Tibial nerve (tissue), 4 donors: ENCODE results near the gene MACF1. TPM values are rescaled to one million over a fixed set of nuclear protein-coding genes. Genes with fewer than 3 reads are reported as not detected.

ENCODE experiments used
- DNase-seq, 2 donors: peaks; one replicate each; pipeline ENCODE4 v3.0.0-alpha.2; 2019; ENCODE audit warnings: low spot score in 2 of 2
- H3K27ac ChIP-seq, 4 donors: fragments of 200-600 bp; sonication (generic) in 3 of 4; one replicate each; pipeline ENCODE4 v1.5.1; 2017 to 2019; ENCODE audit warnings: mild to moderate bottlenecking in 1 of 4
- H3K27me3 ChIP-seq, 2 donors: fragments of 200-600 bp; sonication (generic) in 1 of 2; one replicate each; pipeline versions ENCODE4 v1.5.1 to v1.6.0; 2017 to 2019
- H3K36me3 ChIP-seq, 3 donors: fragments of 200-600 bp; sonication (generic); one replicate each; pipeline ENCODE4 v1.5.1; 2018 to 2019
- H3K4me1 ChIP-seq, 4 donors: fragments of 200-600 bp; sonication (generic) in 3 of 4; one replicate each; pipeline ENCODE4 v1.5.1; 2017 to 2019
- H3K4me3 ChIP-seq, 4 donors: fragments of 200-600 bp; sonication (generic) in 3 of 4; one replicate each; pipeline ENCODE4 v1.5.1; 2017 to 2019; ENCODE audit warnings: mild to moderate bottlenecking in 1 of 4, moderate library complexity in 1 of 4
- H3K9me3 ChIP-seq, 4 donors: fragments of 200-600 bp; sonication (generic) in 3 of 4; one replicate each; pipeline ENCODE4 v1.5.1; 2017 to 2019
- EP300 ChIP-seq, 2 donors: sonication (generic); formaldehyde crosslinking; IDR thresholded peaks; one replicate each; pipeline ENCODE4 v1.6.1; 2017; ENCODE audit warnings: antibody characterized with exemption in 2 of 2, mild to moderate bottlenecking in 1 of 2
- POLR2A ChIP-seq, 2 donors: fragments of 450-650 bp; IDR thresholded peaks; one replicate each; pipeline ENCODE4 v1.6.1; 2017; ENCODE audit warnings: antibody characterized with exemption in 2 of 2, mild to moderate bottlenecking in 2 of 2, moderate library complexity in 2 of 2
- WGBS, 2 donors: methylation state at CpG; one replicate each; pipeline ENCODE4 v1.1.5; 2018; 5-methylcytosine and 5-hydroxymethylcytosine counted together
- total RNA-seq, 4 donors: library from RNA; depleted of rRNA; stranded (reverse); fragments of >200 nt; gene quantifications; one replicate each; pipeline ENCODE4 v1.1.0, GENCODE V29; 2016
- TF ChIP-seq, protein P1 (sequence below), 5 experiments: fragments of 200-600 bp in 3 of 5; fragments of 450-650 bp in 2 of 5; sonication (generic) in 3 of 5; IDR thresholded peaks; one replicate each; pipeline ENCODE4 v1.5.1; 2016 to 2019; ENCODE audit warnings: antibody characterized with exemption in 5 of 5, mild to moderate bottlenecking in 3 of 5, moderate library complexity in 2 of 5

The MACF1 gene
- total RNA-seq, 4 donors from 2014 or later, result 214 to 296 (median 244) TPM

DNA sequence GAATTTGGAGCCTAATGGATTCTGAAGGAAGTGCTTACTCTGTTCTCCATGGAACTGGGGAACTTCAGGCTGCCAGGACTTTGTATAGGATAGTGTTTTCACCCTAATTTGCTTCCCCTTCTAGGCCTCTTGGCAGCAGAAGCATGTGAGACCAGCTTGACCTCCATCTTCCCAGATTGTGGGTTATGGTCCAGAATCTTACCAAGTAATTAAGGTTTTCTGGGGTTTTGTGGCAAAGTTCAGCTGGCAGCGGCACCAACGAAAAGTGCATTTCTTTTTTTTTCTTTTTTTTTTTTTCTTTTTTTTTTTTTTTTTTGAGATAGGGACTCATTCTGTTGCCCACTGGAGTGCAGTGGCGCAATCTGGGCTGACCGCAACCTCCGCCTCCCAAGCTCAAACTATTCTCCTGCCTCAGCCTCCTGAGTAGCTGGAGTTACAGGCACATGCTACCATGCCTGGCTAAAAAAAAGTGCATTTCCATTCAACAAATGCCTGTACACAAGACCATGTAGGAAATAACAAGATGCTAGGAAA is 283.6 kb downstream of the MACF1 start:
- TF ChIP-seq, protein P1, sequence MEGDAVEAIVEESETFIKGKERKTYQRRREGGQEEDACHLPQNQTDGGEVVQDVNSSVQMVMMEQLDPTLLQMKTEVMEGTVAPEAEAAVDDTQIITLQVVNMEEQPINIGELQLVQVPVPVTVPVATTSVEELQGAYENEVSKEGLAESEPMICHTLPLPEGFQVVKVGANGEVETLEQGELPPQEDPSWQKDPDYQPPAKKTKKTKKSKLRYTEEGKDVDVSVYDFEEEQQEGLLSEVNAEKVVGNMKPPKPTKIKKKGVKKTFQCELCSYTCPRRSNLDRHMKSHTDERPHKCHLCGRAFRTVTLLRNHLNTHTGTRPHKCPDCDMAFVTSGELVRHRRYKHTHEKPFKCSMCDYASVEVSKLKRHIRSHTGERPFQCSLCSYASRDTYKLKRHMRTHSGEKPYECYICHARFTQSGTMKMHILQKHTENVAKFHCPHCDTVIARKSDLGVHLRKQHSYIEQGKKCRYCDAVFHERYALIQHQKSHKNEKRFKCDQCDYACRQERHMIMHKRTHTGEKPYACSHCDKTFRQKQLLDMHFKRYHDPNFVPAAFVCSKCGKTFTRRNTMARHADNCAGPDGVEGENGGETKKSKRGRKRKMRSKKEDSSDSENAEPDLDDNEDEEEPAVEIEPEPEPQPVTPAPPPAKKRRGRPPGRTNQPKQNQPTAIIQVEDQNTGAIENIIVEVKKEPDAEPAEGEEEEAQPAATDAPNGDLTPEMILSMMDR (IDR thresholded peaks at IDR 0.05), result no peak
- TF ChIP-seq POLR2A (IDR thresholded peaks at IDR 0.05) (no peak), EP300 (IDR thresholded peaks at IDR 0.05) (no peak)

GRCh38 chr1:39488793-39489566 is 284.5 kb downstream of the MACF1 start:
- no peak for DNase-seq
- Histone ChIP-seq H3K9me3 (no peaks in the 10 kb centered on the region), H3K27me3 (peaks cover 0 to 24% of the 10 kb centered on the region in 2 donors), H3K4me3 (no peak overlapping the region), H3K4me1 (peaks cover 0 to 22% (median 3%) of the 10 kb centered on the region in 4 donors), H3K27ac (no peak overlapping the region), H3K36me3 (peaks cover 0 to 42% (median 0%) of the 10 kb centered on the region in 3 donors)
- TF ChIP-seq EP300 (IDR thresholded peaks at IDR 0.05) (no peak), POLR2A (IDR thresholded peaks at IDR 0.05) (no peak)
- TF ChIP-seq, protein P1 (IDR thresholded peaks at IDR 0.05), result no peak
- 44 to 57% methylated on average over 7 of the region's 7 CpGs for WGBS, 2 donors

More for the DNA sequence above, 283.6 kb downstream of the MACF1 start:
- Histone ChIP-seq H3K4me1 (peaks cover 0 to 22% (median 3%) of the 10 kb centered on the region in 4 donors), H3K36me3 (peaks cover 0 to 51% (median 0%) of the 10 kb centered on the region in 3 donors), H3K4me3 (no peak overlapping the region), H3K27ac (no peak overlapping the region), H3K27me3 (peaks cover 0 to 17% of the 10 kb centered on the region in 2 donors), H3K9me3 (no peaks in the 10 kb centered on the region)
- 95 to 99% methylated on average over 5 of the region's 5 CpGs for WGBS, 2 donors
- DNase-seq, result no peak

- no peak overlapping the region for H3K4me3 ChIP-seq
- H3K36me3 ChIP-seq, result peaks cover 0 to 39% (median 0%) of the 10 kb centered on the region in 3 donors
- H3K27ac ChIP-seq, result no peak overlapping the region
- H3K4me1 ChIP-seq, result peaks cover 0 to 22% (median 3%) of the 10 kb centered on the region in 4 donors
- no peak for DNase-seq
- H3K9me3 ChIP-seq, result no peaks in the 10 kb centered on the region
- 59 to 66% methylated on average over 13 of the region's 13 CpGs for WGBS, 2 donors
- TF ChIP-seq EP300 (IDR thresholded peaks at IDR 0.05), result no peak
- TF ChIP-seq, protein P1 (IDR thresholded peaks at IDR 0.05), result no peak
- no peak for TF ChIP-seq POLR2A (IDR thresholded peaks at IDR 0.05)
- H3K27me3 ChIP-seq, result peaks cover 0 to 31% of the 10 kb centered on the region in 2 donors
Measured at GRCh38 chr1:39489567-39490239, 285.2 kb downstream of the MACF1 start.

DNA sequence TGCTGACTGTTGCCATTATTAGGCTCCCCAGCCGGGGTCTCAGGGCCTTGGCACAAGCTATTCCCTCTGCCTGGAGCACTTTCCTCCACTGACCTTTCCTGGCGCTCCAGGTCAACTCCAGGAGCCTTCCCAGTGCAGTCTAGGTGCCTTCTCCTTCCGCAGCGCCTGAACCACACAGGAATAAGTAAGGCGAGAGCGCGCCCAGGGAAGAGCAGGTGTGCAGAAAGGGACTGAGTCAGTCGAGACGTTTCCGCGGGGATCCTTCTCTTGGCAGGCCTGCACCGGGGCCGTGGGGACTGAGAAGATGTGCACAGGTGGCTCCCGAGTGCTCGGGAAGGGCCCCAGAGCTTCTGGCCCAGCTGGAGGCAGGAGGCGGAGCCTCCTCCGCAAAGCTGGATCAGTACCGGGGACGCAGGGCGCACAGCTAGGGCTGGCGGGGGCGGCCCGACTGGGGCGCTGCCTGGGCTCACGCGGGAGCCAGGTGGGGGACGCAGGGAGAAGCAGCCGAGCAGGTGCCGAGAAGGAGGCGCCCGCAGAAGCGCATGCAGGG is 286.2 kb downstream of the MACF1 start:
- H3K9me3 ChIP-seq, result no peaks in the 10 kb centered on the region
- peak overlapping the region in 3 of 4 donors; percentile 13 to 54 (median 53) for H3K4me3 ChIP-seq
- DNase-seq, result no peak
- peaks cover 0 to 29% (median 0%) of the 10 kb centered on the region in 3 donors for H3K36me3 ChIP-seq
- WGBS, 2 donors, result 26 to 29% methylated on average over 14 to 23 of the region's 32 CpGs
- peaks cover 0 to 31% of the 10 kb centered on the region in 2 donors for H3K27me3 ChIP-seq
- TF ChIP-seq, protein P1 (IDR thresholded peaks at IDR 0.05), result no peak
- TF ChIP-seq EP300 (IDR thresholded peaks at IDR 0.05) (no peak), POLR2A (IDR thresholded peaks at IDR 0.05) (no peak)
- H3K4me1 ChIP-seq, result peaks cover 0 to 22% (median 3%) of the 10 kb centered on the region in 4 donors
- H3K27ac ChIP-seq, result peak overlapping the region in 2 of 4 donors; percentile 24 to 72
